HepG2 (cell line): Measurements from ENCODE around the gene STK39. TPM values are rescaled to one million over a fixed set of nuclear protein-coding genes. Genes with fewer than 3 reads are reported as not detected.
A peak's percentile ranks its signal among the peaks of the same experiment; 100 is the strongest.

Source experiments
- ATAC-seq: fragments of 200-7000 bp; cut with Tn5 transposase; 3 replicates; pipeline ENCODE4 v1.9.1; 2020; ENCODE audit warnings: mild to moderate bottlenecking, moderate library complexity
- BruUV-seq: library from RNA; stranded (reverse); fragments of 400-500 nt; replicated peaks from 2 replicates; lab custom pipeline; 2021; lab: Mats Ljungman, UMichigan
- CTCF ChIA-PET: fragments of 300-600 bp; formaldehyde crosslinking; extraction: SDS; loops from one replicate; lab custom pipeline; 2021; ENCODE audit warnings: low total read pairs, inconsistent platforms, low intra/inter-chr PET ratio; lab: Yijun Ruan, JAX
- POLR2A ChIA-PET: fragments of 350-600 bp; sonication (Branson Sonifier 250); formaldehyde crosslinking; loops from one replicate; lab custom pipeline; 2020; ENCODE audit warnings: antibody characterized with exemption, inconsistent platforms; lab: Yijun Ruan, JAX
- DNase-seq: peaks from one replicate; pipeline ENCODE4 v3.0.0-alpha.2; 2015; ENCODE audit warnings: low spot score
- FAIRE-seq: peaks from 3 replicates; lab custom pipeline; 2011; peaks lifted over from hg19 to GRCh38; lab: Jason Lieb, UNC
- H2AFZ ChIP-seq: one replicate; pipeline ENCODE4 v1.6.1; 2011; ENCODE audit warnings: low read length, inconsistent platforms
- H3K27ac ChIP-seq: fragments of 300-600 bp; 3 replicates; pipeline ENCODE4 v1.8.0; 2011; ENCODE audit warnings: mixed run types, mild to moderate bottlenecking, mixed read lengths, low read length, inconsistent platforms; ENCODE audit not compliant: insufficient read depth; ENCODE audit errors: extremely low read length
- H3K27me3 ChIP-seq, 2 experiments: fragments of 200-600 bp in 1 of 2; 2 replicates in 1 of 2; 3 replicates in 1 of 2; pipeline versions ENCODE4 v1.6.0 to v1.8.0; 2011; ENCODE audit warnings: low read length in 2 of 2, mild to moderate bottlenecking in 2 of 2, moderate library complexity in 2 of 2, inconsistent platforms in 1 of 2; ENCODE audit not compliant: insufficient read depth in 2 of 2, control insufficient read depth in 1 of 2
- H3K36me3 ChIP-seq, 2 experiments: fragments of 200-600 bp in 1 of 2; replicated peaks in 1 of 2; 2 replicates in 1 of 2; 3 replicates in 1 of 2; pipeline versions ENCODE4 v1.5.1 to v1.8.0; 2011; ENCODE audit warnings: low read length in 2 of 2, inconsistent platforms in 1 of 2; ENCODE audit not compliant: insufficient read depth in 2 of 2, control insufficient read depth in 1 of 2
- H3K4me1 ChIP-seq: 2 replicates; pipeline ENCODE4 v1.5.1; 2012; ENCODE audit warnings: low read length, inconsistent platforms; ENCODE audit not compliant: insufficient read depth
- H3K4me2 ChIP-seq: 2 replicates; pipeline ENCODE4 v1.6.0; 2011; ENCODE audit warnings: low read depth, low read length, inconsistent platforms
- H3K4me3 ChIP-seq, 3 experiments: fragments of 200-600 bp in 1 of 3; sonication (generic), shearing (Covaris generic) in 1 of 3; replicated peaks in 1 of 3; 2 replicates each; pipeline ENCODE4 v1.5.1; 2011 to 2016; ENCODE audit warnings: low read length in 3 of 3, inconsistent platforms in 2 of 3, low read depth in 2 of 3, mild to moderate bottlenecking in 2 of 3, control low read depth in 1 of 3, mixed read lengths in 1 of 3; ENCODE audit not compliant: insufficient read depth in 1 of 3
- H3K79me2 ChIP-seq: one replicate; pipeline ENCODE4 v1.6.1; 2011; ENCODE audit warnings: low read length, inconsistent platforms; ENCODE audit not compliant: insufficient read depth
- H3K9ac ChIP-seq: 2 replicates; pipeline ENCODE4 v1.6.0; 2011; ENCODE audit warnings: mild to moderate bottlenecking, low read depth, low read length, inconsistent platforms; ENCODE audit not compliant: insufficient read depth
- H3K9me3 ChIP-seq: 2 replicates; pipeline ENCODE4 v1.5.1; 2012; ENCODE audit warnings: mild to moderate bottlenecking, low read length
- H4K20me1 ChIP-seq: 2 replicates; pipeline ENCODE4 v1.6.0; 2011; ENCODE audit warnings: inconsistent platforms, mild to moderate bottlenecking, low read length, moderate library complexity; ENCODE audit not compliant: insufficient read depth
- CEBPB ChIP-seq: IDR thresholded peaks from 2 replicates; pipeline ENCODE4 v1.6.1; 2011; ENCODE audit warnings: low read depth, low read length, improper control_type of control experiment, borderline replicate concordance
- CEBPG ChIP-seq: IDR thresholded peaks from 2 replicates; pipeline ENCODE4 v1.6.1; 2016
- FOXC1 ChIP-seq: sonication (generic); formaldehyde crosslinking; IDR thresholded peaks from 2 replicates; pipeline ENCODE4 v1.8.0; 2022; ENCODE audit warnings: mild to moderate bottlenecking, missing genetic modification reagents, borderline replicate concordance
- KIAA2018 ChIP-seq: sonication (generic); formaldehyde crosslinking; IDR thresholded peaks from 2 replicates; pipeline ENCODE4 v1.5.0; 2020; ENCODE audit warnings: mild to moderate bottlenecking, missing genetic modification reagents, borderline replicate concordance
- ZNF557 ChIP-seq: sonication (generic); formaldehyde crosslinking; IDR thresholded peaks from 2 replicates; pipeline ENCODE4 v1.4.0; 2020; ENCODE audit warnings: missing genetic modification reagents
- ZNF672 ChIP-seq: sonication (generic); formaldehyde crosslinking; IDR thresholded peaks from 2 replicates; pipeline ENCODE4 v1.8.1; 2022; ENCODE audit warnings: missing genetic modification reagents
- WGBS: methylation state at CpG from one replicate; pipeline ENCODE4 v1.1.6; 2017; ENCODE audit warnings: low lambda C conversion rate; 5-methylcytosine and 5-hydroxymethylcytosine counted together
- in situ Hi-C: cut with HindIII; loops from 2 replicates; pipeline ENCODE4 v1.10.0; 2017; ENCODE audit warnings: low pct_unique_long_range_greater_than_20kb; ENCODE audit not compliant: extremely low pct_ligation_motif_present
- intact Hi-C: fragments of 100-400 bp; cut with micrococcal nuclease; formaldehyde crosslinking; loops from one replicate; pipeline ENCODE4 v1.10.0; 2022; ENCODE audit not compliant: unreplicated experiment
- polyA plus RNA-seq, 8 experiments: library from polyadenylated mRNA; depleted of rRNA in 3 of 8; stranded (reverse) in 7 of 8; unstranded in 1 of 8; fragments of >200 nt; fragmentation: Illumina TruSeq in 4 of 8; extraction: Trizol in 4 of 8; gene quantifications; 2 replicates each; pipeline versions ENCODE4 v1.2.1 to v1.2.3, GENCODE V29; 2011 to 2016; ENCODE audit warnings: low read depth in 4 of 8, missing spikeins in 1 of 8, mixed read lengths in 1 of 8; ENCODE audit not compliant: insufficient read depth in 1 of 8
- total RNA-seq, 5 experiments: library from RNA; depleted of rRNA; stranded (reverse); fragments of >200 nt; fragmentation: Illumina TruSeq; extraction: Trizol; gene quantifications; 2 replicates each; pipeline ENCODE4 v1.2.3, GENCODE V29; 2016; ENCODE audit warnings: low read depth in 1 of 5
- TF ChIP-seq, protein P1 (sequence below): sonication (generic); formaldehyde crosslinking; IDR thresholded peaks from 2 replicates; pipeline ENCODE4 v1.9.0; 2021; ENCODE audit warnings: missing genetic modification reagents, borderline replicate concordance

The STK39 gene
- total and polyA plus RNA-seq, 2 of the 13 experiments (the other 11 are each of a cell fraction or from before 2014, with no cell fraction given) = 27.3 to 38.4 TPM

GRCh38 chr2:168171059-168171762 is 76.2 kb downstream of the STK39 start:
- peaks cover 50% of the 10 kb centered on the region for H3K4me1 ChIP-seq
- BruUV-seq = no TSS peak
- CTCF ChIA-PET = no interaction called here

GRCh38 chr2:168169097-168169745 is 78.2 kb downstream of the STK39 start:
- DNase-seq = no peak
- ChIA-PET POLR2A (interaction anchor here (2.1 to 3.2 kb wide), 2 partner anchors 11 to 20 kb away, joined by 9 to 16 read pairs; no protein-coding TSS in a partner anchor), CTCF (no interaction called here)
- no peak for ATAC-seq
- no peak overlapping the region for H3K27ac ChIP-seq
- H3K9ac ChIP-seq = no peak overlapping the region
- no TSS peak for BruUV-seq
- intact Hi-C loops (loop anchor here (5.0 kb wide), 1 partner anchor 123 kb away; no protein-coding TSS in a partner anchor), in situ Hi-C loops (no loop called here)
- WGBS = 97% methylated on average over 4 of the region's 4 CpGs
- no peak overlapping the region for H2AFZ ChIP-seq
- no peak for FAIRE-seq
- no peaks in the 10 kb centered on the region for H3K27me3 ChIP-seq
- H3K4me3 ChIP-seq = no peak overlapping the region
- H3K4me2 ChIP-seq = no peak overlapping the region
- H3K36me3 ChIP-seq = peaks cover 0 to 23% of the 10 kb centered on the region in 2 experiments; a peak in 3 of 5 replicates
- H3K79me2 ChIP-seq = peaks cover 13% of the 10 kb centered on the region
- peaks cover 62% of the 10 kb centered on the region for H3K4me1 ChIP-seq
- no peaks in the 10 kb centered on the region for H4K20me1 ChIP-seq
- no peaks in the 10 kb centered on the region for H3K9me3 ChIP-seq
- TF ChIP-seq ZNF557 (CRISPR knock-in tag) = no peak
- no peak for TF ChIP-seq ZNF672 (CRISPR knock-in tag)
- no peak for TF ChIP-seq KIAA2018 (CRISPR knock-in tag)
- TF ChIP-seq, protein P1, sequence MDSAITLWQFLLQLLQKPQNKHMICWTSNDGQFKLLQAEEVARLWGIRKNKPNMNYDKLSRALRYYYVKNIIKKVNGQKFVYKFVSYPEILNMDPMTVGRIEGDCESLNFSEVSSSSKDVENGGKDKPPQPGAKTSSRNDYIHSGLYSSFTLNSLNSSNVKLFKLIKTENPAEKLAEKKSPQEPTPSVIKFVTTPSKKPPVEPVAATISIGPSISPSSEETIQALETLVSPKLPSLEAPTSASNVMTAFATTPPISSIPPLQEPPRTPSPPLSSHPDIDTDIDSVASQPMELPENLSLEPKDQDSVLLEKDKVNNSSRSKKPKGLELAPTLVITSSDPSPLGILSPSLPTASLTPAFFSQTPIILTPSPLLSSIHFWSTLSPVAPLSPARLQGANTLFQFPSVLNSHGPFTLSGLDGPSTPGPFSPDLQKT (CRISPR knock-in tag) = no peak

More at GRCh38 chr2:168171059-168171762, 76.2 kb downstream of the STK39 start:
- POLR2A ChIA-PET = interaction anchor here (0.6 to 3.2 kb wide), 5 partner anchors 9 to 36 kb away, joined by 3 to 16 read pairs (median 3); no protein-coding TSS in a partner anchor
- intact Hi-C loops (no loop called here), in situ Hi-C loops (no loop called here)
- 95% methylated on average over 7 of the region's 7 CpGs for WGBS
- Histone ChIP-seq H3K27ac (no peak overlapping the region), H4K20me1 (no peaks in the 10 kb centered on the region), H3K9ac (no peak overlapping the region), H3K27me3 (no peaks in the 10 kb centered on the region), H3K9me3 (no peaks in the 10 kb centered on the region), H3K4me3 (no peak overlapping the region), H3K4me2 (no peak overlapping the region), H3K79me2 (peaks cover 23% of the 10 kb centered on the region), H2AFZ (no peak overlapping the region), H3K36me3 (peaks cover 2 to 18% of the 10 kb centered on the region in 2 experiments; a peak in 4 of 5 replicates)
- no peak for ATAC-seq
- FAIRE-seq = no peak
- TF ChIP-seq CEBPG = peak; percentile 71
- no peak for TF ChIP-seq ZNF557 (CRISPR knock-in tag)
- peak; percentile 75 for TF ChIP-seq CEBPB
- 0 out of 2 replicates have a peak, but pooled peaks have one; percentile 25 for TF ChIP-seq FOXC1 (CRISPR knock-in tag)
- no peak for DNase-seq
